ENCODE measurements around the gene GAPVD1.

The GAPVD1 gene

DNA sequence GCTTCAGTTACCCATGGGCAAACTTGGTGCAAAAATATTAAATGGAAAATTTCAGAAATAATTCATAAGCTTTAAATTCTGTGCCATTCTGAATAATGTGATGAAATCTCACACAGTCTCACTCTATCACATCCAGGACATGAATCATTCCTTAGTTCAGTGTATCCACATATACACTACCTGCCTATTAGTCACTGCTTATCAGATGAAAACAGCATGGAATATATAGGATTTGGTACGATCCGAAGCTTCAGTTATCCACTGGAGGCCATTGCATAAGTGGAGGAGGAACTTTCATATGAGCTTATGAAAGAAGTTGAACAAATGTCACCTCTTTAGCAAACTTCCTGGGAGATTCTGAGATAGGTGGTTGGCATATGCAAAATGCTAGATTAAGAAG lies 64.2 kb downstream of the GAPVD1 start:
- Histone ChIP-seq H3K27ac (replicated peaks) (no peak overlapping the region), H3K27me3 (ENCODE audit: insufficient read depth, poor library complexity, severe bottlenecking) (no peaks in the 10 kb centered on the region), H3K4me3 (replicated peaks; ENCODE audit: insufficient read depth, low read length) (no peak overlapping the region)
- TF ChIP-seq REST (IDR thresholded peaks at IDR 0.05; ENCODE audit: insufficient replicate concordance, low read depth) (no peak), CTCF (IDR thresholded peaks at IDR 0.05; ENCODE audit: insufficient read depth, low read length) (no peak), POLR2AphosphoS5 (IDR thresholded peaks at IDR 0.05; ENCODE audit: low read depth) (no peak), GABPA (IDR thresholded peaks at IDR 0.05; ENCODE audit: low read depth) (no peak), SPI1 (IDR thresholded peaks at IDR 0.05; ENCODE audit: borderline replicate concordance, low read depth) (no peak)
- DNase-seq (ENCODE audit: low read depth in 1 of 2, low spot score in 1 of 2) = no peak

- no peak for TF ChIP-seq SPI1 (IDR thresholded peaks at IDR 0.05; ENCODE audit: borderline replicate concordance, low read depth)
- Histone ChIP-seq H3K27me3 (ENCODE audit: insufficient read depth, poor library complexity, severe bottlenecking) (no peaks in the 10 kb centered on the region), H3K27ac (replicated peaks) (no peak overlapping the region), H3K4me3 (replicated peaks; ENCODE audit: insufficient read depth, low read length) (no peak overlapping the region)
- no peak for DNase-seq (ENCODE audit: low read depth in 1 of 2, low spot score in 1 of 2)
These were observed 68.4 kb downstream of the GAPVD1 start for GRCh38 chr9:125329978-125330377.

- no peak for TF ChIP-seq GABPA (IDR thresholded peaks at IDR 0.05; ENCODE audit: low read depth)
- TF ChIP-seq REST (IDR thresholded peaks at IDR 0.05; ENCODE audit: insufficient replicate concordance, low read depth) = no peak
- no peak for TF ChIP-seq CTCF (IDR thresholded peaks at IDR 0.05; ENCODE audit: insufficient read depth, low read length)
- TF ChIP-seq SPI1 (IDR thresholded peaks at IDR 0.05; ENCODE audit: borderline replicate concordance, low read depth) = no peak
- TF ChIP-seq POLR2AphosphoS5 (IDR thresholded peaks at IDR 0.05; ENCODE audit: low read depth) = no peak
- no peak for DNase-seq (ENCODE audit: low read depth in 1 of 2, low spot score in 1 of 2)
- H3K27ac ChIP-seq (replicated peaks) = no peak overlapping the region
- H3K4me3 ChIP-seq (replicated peaks; ENCODE audit: insufficient read depth, low read length) = no peak overlapping the region
- H3K27me3 ChIP-seq (ENCODE audit: insufficient read depth, poor library complexity, severe bottlenecking) = no peaks in the 10 kb centered on the region
These were observed 69.0 kb downstream of the GAPVD1 start for GRCh38 chr9:125330587-125330986.

- TF ChIP-seq REST (IDR thresholded peaks at IDR 0.05; ENCODE audit: insufficient replicate concordance, low read depth) (no peak), CTCF (IDR thresholded peaks at IDR 0.05; ENCODE audit: insufficient read depth, low read length) (no peak), SPI1 (IDR thresholded peaks at IDR 0.05; ENCODE audit: borderline replicate concordance, low read depth) (no peak), POLR2AphosphoS5 (IDR thresholded peaks at IDR 0.05; ENCODE audit: low read depth) (no peak), GABPA (IDR thresholded peaks at IDR 0.05; ENCODE audit: low read depth) (no peak)
- no peak overlapping the region for H3K27ac ChIP-seq (replicated peaks)
- no peak overlapping the region for H3K4me3 ChIP-seq (replicated peaks; ENCODE audit: insufficient read depth, low read length)
- no peaks in the 10 kb centered on the region for H3K27me3 ChIP-seq (ENCODE audit: insufficient read depth, poor library complexity, severe bottlenecking)
- no peak for DNase-seq (ENCODE audit: low read depth in 1 of 2, low spot score in 1 of 2)
These were observed 70.9 kb downstream of the GAPVD1 start for GRCh38 chr9:125332527-125332926.
